ENCODE results near the gene NBAS.

GRCh38 chr2:15307526-15307925 is 253.6 kb downstream of the NBAS start:
- TF ChIP-seq CTCF (IDR thresholded peaks at IDR 0.05), result no peak
- TF ChIP-seq POLR2A (IDR thresholded peaks at IDR 0.05), result no peak
- no peak for TF ChIP-seq POLR2AphosphoS5 (IDR thresholded peaks at IDR 0.05; ENCODE audit: insufficient read depth in 1 of 2, low read depth in 1 of 2)
